Stimulated activated CD8-positive, alpha-beta memory T cell treated with anti-CD3 and anti-CD28 coated beads, Interleukin-15, amount 100 ng/mL, for 4 hours (primary cell): ENCODE results near the gene FLYWCH1.

Experiments used
- DNase-seq, 2 donors: peaks; one replicate each; pipeline ENCODE4 v3.0.0-alpha.2; 2020; ENCODE audit warnings: low read depth in 2 of 2

The FLYWCH1 gene

DNA sequence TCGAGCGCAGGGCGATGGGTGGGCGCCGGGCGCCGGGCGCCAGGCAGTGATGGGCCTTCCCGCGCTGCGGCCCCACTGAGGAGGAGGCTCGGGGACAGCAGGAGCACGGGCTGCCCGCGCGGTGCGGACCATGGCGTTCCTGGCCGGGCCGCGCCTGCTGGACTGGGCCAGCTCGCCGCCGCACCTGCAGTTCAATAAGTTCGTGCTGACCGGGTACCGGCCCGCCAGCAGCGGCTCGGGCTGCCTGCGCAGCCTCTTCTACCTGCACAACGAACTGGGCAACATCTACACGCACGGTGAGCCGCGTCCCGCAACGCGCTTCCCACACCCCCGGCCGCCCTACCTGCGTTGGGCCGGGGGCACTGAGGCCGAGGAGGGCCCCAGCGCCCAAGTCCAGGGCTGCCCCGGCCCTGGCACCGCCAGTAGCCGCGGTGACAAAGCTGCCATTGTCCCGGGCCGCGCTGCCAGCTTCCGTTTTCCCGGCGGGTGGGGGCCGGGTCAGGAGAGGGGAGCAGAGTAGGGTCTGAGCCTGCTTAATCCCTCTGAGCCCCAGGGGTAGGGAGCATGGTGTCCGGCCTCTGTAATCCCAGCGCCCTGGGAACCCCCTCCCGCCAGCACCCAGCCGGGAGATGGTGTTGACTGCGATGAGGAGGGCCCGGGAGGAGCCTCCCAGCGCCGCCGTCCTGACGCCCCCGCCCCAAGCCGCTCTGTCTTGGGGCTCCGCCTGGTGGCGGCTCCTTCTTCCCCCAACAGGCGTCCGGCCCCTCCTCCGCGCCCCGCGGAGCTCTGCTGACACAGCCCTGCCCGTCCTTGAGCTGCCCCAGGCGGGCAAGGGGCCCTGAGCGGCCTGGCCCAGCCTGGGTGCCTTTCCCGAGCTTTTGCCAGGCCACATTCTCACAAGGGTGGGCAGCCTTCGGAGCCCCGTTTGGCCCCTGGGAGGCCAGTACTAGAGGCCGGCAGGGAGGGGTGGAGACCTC, 58.1 kb downstream of the FLYWCH1 start:
- DNase-seq, result peak in 1 of 2 donors; percentile 43

DNA sequence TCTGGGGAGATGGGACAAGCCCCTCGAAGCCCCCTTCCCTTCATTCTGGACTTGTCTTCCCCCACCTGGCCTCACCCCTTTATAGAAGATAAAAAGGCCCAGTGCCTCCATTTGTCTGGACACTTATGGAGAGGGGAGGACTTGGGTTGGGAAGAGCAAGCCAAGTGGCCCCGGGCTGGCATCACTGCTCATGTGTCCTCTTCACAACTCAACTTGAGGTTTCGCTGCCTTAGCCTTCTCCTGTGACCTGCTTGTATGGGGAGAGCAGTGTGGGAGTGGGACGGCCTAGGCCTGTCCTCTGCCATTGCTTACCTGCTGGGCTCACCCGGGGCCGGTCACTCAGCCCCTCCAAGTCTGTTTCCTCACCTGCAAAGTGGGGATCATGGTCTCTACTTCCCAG, 58.8 kb downstream of the FLYWCH1 start:
- no peak for DNase-seq

DNA sequence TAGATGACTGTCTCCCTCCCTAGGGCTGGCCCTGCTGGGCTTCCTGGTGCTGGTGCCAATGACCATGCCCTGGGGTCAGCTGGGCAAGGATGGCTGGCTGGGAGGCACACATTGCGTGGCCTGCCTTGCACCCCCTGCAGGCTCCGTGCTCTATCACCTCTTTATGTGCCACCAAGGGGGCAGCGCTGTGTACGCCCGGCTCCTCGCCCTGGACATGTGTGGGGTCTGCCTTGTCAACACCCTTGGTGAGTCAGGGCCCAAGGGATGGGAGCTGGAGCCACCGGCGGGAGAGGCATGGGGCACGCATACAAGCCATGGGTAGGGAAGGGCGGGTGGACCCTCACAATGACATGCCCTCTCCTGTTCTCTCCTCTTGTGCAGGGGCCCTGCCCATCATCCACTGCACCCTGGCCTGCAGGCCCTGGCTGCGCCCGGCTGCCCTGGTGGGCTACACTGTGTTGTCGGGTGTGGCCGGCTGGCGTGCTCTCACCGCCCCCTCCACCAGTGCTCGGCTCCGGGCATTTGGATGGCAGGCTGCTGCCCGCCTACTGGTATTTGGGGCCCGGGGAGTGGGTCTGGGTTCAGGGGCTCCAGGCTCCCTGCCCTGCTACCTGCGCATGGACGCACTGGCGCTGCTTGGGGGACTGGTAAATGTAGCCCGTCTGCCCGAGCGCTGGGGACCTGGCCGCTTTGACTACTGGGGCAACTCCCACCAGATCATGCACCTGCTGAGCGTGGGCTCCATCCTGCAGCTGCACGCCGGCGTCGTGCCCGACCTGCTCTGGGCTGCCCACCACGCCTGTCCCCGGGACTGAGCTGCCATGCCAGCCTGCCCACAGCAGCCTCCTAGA, 59.6 kb downstream of the FLYWCH1 start:
- DNase-seq, result no peak

DNA sequence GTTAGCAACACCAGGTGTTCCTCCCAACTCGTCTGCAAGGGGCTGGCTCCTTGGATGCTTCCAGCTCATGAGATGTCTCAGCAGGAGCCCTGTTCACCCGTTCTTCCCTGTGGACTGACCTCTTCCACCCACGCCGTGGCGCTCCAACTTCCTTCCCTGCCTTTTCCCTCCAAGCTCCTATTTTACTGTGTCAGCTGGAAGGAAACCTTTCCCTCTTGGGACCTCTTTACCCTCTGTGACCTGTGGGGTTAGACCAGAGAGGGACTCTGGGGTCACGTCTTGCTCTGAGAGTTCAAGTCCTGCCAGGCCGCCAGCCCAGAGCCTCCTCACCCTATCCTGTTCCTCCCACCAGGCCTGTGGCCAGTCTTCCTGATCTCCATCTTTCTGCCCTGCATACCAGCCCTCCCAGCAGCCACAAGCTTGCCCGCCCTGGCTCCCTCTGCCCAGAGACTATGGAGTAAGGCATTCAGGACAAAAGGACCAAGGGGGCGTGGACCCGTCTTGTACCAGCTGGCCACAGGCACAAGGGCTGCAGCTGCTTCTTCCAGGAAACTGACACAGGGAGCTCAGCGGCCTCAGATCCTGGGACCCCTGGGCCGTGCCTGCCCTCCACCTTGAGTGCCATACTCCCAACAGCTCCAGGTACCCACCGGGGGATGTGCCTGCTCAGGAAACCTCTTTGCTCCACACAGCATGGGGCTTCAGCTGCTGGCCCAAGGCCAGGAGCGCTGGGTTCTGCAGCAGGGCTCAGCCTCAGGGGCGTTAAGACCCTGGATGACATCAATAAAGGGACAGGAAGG, 60.5 kb downstream of the FLYWCH1 start:
- no peak for DNase-seq

DNA sequence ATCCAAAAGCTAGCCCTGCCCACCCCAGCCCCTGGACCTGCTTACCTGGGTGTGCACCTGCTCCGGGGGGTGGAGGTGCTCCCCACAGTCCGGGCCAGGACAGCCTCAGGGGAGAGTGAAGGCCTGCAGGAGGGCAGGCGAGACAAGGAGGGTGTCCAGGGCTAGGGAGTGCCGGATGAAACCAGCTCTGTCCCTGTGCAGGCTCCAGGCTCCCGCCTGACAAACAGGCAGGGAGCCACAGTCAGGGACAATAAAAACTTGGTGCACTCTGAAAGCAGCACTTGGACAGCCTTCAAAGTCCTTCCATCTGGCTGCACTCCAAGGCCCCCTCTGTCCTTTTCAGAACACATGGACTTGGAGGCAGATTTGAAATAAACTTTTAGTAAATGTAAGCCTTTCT, 61.4 kb downstream of the FLYWCH1 start:
- no peak for DNase-seq

DNA sequence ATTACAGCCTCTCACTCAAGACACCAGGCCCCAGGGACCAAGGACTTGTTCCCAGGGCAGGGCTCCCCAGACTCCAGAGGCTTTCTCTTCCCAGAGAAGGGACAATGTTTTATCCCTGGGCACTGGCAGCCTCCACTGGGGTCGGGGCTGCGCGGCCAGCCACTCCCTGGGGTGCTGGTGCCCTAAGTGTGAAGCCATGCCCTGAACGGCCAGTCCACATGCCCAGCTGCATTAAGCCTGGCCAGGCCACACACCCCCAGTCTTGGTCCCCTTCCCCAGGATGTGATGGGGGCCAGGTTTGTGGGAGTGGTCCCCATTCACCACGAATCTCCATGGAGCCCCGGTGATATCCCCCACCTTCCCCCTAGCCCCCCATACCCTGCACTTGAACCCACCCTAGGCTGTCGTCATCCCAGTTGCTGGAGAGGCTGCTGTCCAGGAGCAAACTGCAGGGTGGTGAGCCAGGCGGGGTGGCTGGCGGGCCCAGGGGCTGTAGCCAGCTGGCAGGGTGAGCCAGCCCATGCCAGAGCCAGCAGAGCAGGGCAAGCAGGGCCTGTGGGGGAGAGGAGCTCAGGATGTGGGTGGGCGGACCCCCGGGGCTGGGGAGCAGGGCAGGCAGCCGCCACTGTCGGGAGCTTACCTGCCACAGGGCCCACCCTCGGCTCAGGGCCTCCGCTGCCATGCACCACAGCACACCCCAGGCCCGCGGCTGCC, 62.0 kb downstream of the FLYWCH1 start:
- DNase-seq, result no peak

GRCh38 chr16:2974319-2975056, 62.8 kb downstream of the FLYWCH1 start:
- no peak for DNase-seq

- DNase-seq, result no peak
Observed at GRCh38 chr16:2975161-2975795, 63.5 kb downstream of the FLYWCH1 start.

GRCh38 chr16:2976201-2976600, 64.5 kb downstream of the FLYWCH1 start:
- no peak for DNase-seq

- no peak for DNase-seq
Observed at GRCh38 chr16:2976673-2977072, 64.9 kb downstream of the FLYWCH1 start.

- no peak for DNase-seq
Observed at GRCh38 chr16:2977440-2977839, 65.7 kb downstream of the FLYWCH1 start.

GRCh38 chr16:2979669-2980226, 68.0 kb downstream of the FLYWCH1 start:
- no peak for DNase-seq

- peak; percentile 84 to 94 for DNase-seq
Observed at GRCh38 chr16:2980227-2981176, 68.8 kb downstream of the FLYWCH1 start, which contains the start of gene PKMYT1. TSS of gene PKMYT1 (minus strand) at chr16:2980446. CDS start at chr16:2979657, 789 bp downstream.

DNA sequence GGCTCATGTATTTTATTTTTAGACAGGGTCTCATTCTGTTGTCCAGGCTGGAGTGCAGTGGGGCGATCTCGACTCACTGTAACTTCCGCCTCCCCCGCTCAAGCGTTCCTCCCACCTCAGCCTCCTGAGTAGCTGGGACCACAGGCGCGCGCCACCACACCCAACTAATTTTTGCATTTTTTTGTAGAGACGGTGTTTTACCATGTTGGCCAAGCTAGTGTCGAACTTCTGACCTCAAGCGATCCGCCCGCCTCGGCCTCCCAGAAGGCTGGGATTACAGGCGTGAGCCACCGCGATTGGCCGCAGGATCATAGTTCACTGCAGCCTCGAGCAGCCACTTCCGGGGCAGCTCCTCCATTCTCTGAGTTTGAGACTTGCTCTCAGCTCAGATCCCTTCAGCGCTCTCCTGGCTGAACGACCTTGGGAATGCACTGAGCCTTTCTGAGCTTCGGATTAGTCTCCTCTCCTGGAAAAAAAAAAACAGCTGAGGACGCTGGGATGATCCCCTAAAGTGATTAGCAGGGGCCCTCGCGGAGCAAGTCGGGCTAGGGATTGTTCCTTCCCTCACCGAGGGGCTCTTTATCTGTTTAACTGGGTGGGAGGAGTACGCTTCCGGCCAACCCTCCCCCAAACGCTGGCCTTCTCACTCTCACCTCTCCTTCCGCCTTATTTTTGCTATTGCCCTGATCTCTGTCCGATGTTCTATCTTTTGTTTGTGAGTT, 69.6 kb downstream of the FLYWCH1 start:
- no peak for DNase-seq

DNA sequence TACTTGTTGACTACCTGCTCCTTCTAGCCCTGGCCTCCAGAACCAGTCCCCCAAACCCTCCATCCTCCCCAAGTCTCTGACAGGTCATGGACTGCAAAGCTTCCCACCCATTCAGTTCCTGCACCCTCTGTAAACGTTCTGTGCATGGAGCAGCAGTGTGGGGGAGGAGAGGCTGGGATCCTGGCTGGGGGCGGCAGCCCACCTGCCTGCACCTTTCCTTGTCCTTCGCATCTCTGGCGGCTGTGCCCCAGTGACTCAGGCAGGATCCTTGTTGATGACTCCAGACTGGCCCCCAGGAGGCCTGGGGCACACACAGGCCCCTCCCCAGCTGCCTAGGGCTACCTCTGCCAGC, 70.1 kb downstream of the FLYWCH1 start:
- DNase-seq, result no peak

GRCh38 chr16:2982402-2982801, 70.7 kb downstream of the FLYWCH1 start:
- no peak for DNase-seq

DNA sequence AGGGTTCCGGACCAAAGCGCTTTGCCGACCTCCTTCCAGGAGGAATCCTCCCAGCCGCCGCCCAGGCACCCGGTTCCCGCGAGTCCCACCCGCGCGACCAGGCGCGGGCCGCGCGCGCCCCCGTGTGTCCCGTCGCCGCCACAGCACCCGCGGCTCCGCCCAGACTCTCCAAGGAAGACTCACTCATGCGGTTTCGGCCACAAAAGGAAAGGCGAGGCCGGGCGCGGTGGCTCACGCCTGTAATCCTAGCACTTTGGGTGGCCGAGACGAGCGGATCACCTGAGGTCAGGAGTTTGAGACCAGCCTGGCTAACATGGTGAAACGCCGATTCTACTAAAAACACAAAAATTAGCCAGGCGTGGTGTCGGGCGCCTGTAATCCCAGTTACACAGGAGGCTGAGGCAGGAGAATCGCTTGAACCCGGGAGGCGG, 72.0 kb downstream of the FLYWCH1 start:
- DNase-seq, result no peak

DNA sequence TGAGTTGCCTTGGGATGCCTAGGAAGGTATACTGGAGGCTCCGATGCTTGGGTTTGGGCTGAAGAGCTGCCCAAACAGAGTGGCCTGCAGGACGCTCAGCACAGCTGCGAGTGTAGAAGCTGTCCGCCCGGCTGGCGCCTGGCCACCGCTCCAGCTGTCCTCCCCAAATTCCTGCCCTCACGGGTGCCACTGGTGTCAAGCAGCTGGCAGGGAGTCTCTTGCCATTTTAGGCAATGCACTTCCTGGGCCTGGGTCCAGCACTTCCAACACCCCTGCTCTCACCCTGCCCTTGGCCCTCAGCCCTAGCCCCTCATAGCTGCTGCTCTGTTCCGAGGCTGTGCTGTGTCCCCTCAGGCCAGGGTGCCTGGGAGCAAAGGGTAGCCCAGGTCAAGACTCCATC, 73.7 kb downstream of the FLYWCH1 start:
- no peak for DNase-seq
